Lung (tissue), 12 donors: Measurements from ENCODE around the gene CMTM2. TPM values are rescaled to one million over a fixed set of nuclear protein-coding genes. Genes with fewer than 3 reads are reported as not detected.
A peak's percentile ranks its signal among the peaks of the same experiment; 100 is the strongest.

Experiments
- ATAC-seq: fragments of 200-7000 bp; cut with Tn5 transposase; one replicate; pipeline ENCODE4 v1.9.1; 2020; ENCODE audit warnings: moderate number of reproducible peaks; ENCODE audit not compliant: insufficient read depth, low FRiP score
- DNase-seq, 3 donors: peaks; one replicate each; pipeline ENCODE4 v3.0.0-alpha.2; 2013 to 2017
- H3K27ac ChIP-seq, 2 donors: one replicate each; pipeline ENCODE4 v1.5.1; 2013; ENCODE audit warnings: mild to moderate bottlenecking in 2 of 2, moderate library complexity in 2 of 2, control low read depth in 1 of 2, inconsistent platforms in 1 of 2, low read depth in 1 of 2, low read length in 1 of 2
- H3K27me3 ChIP-seq, 3 donors: one replicate each; pipeline ENCODE4 v1.5.1; 2013; ENCODE audit warnings: low read length in 2 of 3; ENCODE audit not compliant: control insufficient read depth in 3 of 3, insufficient read depth in 3 of 3
- H3K36me3 ChIP-seq, 4 donors: one replicate each; pipeline ENCODE4 v1.5.1; 2013; ENCODE audit warnings: low read length in 4 of 4, mild to moderate bottlenecking in 1 of 4, moderate library complexity in 1 of 4; ENCODE audit not compliant: control insufficient read depth in 4 of 4, insufficient read depth in 4 of 4
- H3K4me1 ChIP-seq, 5 donors: one replicate each; pipeline ENCODE4 v1.5.1; 2013; ENCODE audit warnings: low read length in 5 of 5, mild to moderate bottlenecking in 2 of 5, moderate library complexity in 1 of 5; ENCODE audit not compliant: control insufficient read depth in 5 of 5, insufficient read depth in 5 of 5
- H3K4me3 ChIP-seq: one replicate; pipeline ENCODE4 v1.5.1; 2013; ENCODE audit warnings: mild to moderate bottlenecking, control low read depth, moderate library complexity
- H3K9ac ChIP-seq, 2 donors: one replicate each; pipeline ENCODE4 v1.5.1; 2013; ENCODE audit warnings: low read length in 2 of 2, control low read depth in 1 of 2; ENCODE audit not compliant: insufficient read depth in 1 of 2
- H3K9me3 ChIP-seq, 4 donors: one replicate each; pipeline ENCODE4 v1.5.1; 2013; ENCODE audit warnings: low read length in 3 of 4, mild to moderate bottlenecking in 1 of 4, moderate library complexity in 1 of 4; ENCODE audit not compliant: control insufficient read depth in 4 of 4, insufficient read depth in 3 of 4
- CTCF ChIP-seq: IDR thresholded peaks from 2 replicates; pipeline ENCODE4 v1.5.1; 2012; ENCODE audit warnings: mild to moderate bottlenecking; ENCODE audit errors: control extremely low read depth, extremely low read depth
- WGBS, 2 donors: extraction: QIAGEN DNeasy Blood & Tissue Kit; methylation state at CpG; one replicate each; pipeline ENCODE4 v1.1.7; 2013; 5-methylcytosine and 5-hydroxymethylcytosine counted together
- polyA plus RNA-seq, 2 donors: library from polyadenylated mRNA; stranded (reverse); fragments of 200-250 nt; gene quantifications; one replicate each; pipeline ENCODE4 v1.2.1, GENCODE V29; 2013
- total RNA-seq, 2 donors: library from RNA; depleted of rRNA in 1 of 2; stranded (reverse); fragments of >200 nt in 1 of 2; gene quantifications; one replicate each; pipeline ENCODE4 v1.2.1, GENCODE V29; 2014 to 2021
- donor health status: control.
- donor health status: control.
- donor health status: Bipolar disorder and iron deficiency.
- donor health status: healthy.
- donor health status: DM: yes; HTN: yes; CAD: no.

Gene CMTM2
- total and polyA plus RNA-seq, 4 donors = 2.0 to 14.1 (median 3.0) TPM

- peaks cover 0 to 3% (median 1%) of the 10 kb centered on the region in 4 donors for H3K36me3 ChIP-seq
- no peak for TF ChIP-seq CTCF
- H3K9me3 ChIP-seq = no peaks in the 10 kb centered on the region
- peaks cover 5 to 52% (median 15%) of the 10 kb centered on the region in 5 donors for H3K4me1 ChIP-seq
- DNase-seq = peak; percentile 40 to 55 (median 54)
- peak overlapping the region in 1 of 2 donors; percentile 98 for H3K27ac ChIP-seq
- H3K4me3 ChIP-seq = no peak overlapping the region
- no peak for ATAC-seq
- 20 to 26% methylated on average over 6 of the region's 6 CpGs for WGBS, 2 donors
- no peak overlapping the region for H3K9ac ChIP-seq
- H3K27me3 ChIP-seq = no peaks in the 10 kb centered on the region
Measured at GRCh38 chr16:66551348-66551759, 27.9 kb upstream of the CMTM2 start.

- no peak for ATAC-seq
- H3K9ac ChIP-seq = peak overlapping the region; percentile 41 to 95
- peaks cover 0 to 3% (median 1%) of the 10 kb centered on the region in 4 donors for H3K36me3 ChIP-seq
- peak overlapping the region; percentile 65 for H3K4me3 ChIP-seq
- WGBS, 2 donors = 33 to 46% methylated on average over 8 of the region's 8 CpGs
- peaks cover 5 to 52% (median 15%) of the 10 kb centered on the region in 5 donors for H3K4me1 ChIP-seq
- peak in 1 of 3 donors; percentile 16 for DNase-seq
- H3K27me3 ChIP-seq = no peaks in the 10 kb centered on the region
- H3K27ac ChIP-seq = peak overlapping the region; percentile 92 to 98
- H3K9me3 ChIP-seq = no peaks in the 10 kb centered on the region
- no peak for TF ChIP-seq CTCF
Measured at GRCh38 chr16:66551788-66552285, 27.4 kb upstream of the CMTM2 start.

GRCh38 chr16:66552286-66553177 lies 26.7 kb upstream of the CMTM2 start, which contains the start of gene CKLF:
CKLF (plus strand) TSS chr16:66552576; CDS start chr16:66552716, 140 bp downstream.
- H3K27ac ChIP-seq = peak within 1 kb of the TSS; percentile 92 to 98
- H3K36me3 ChIP-seq = peaks cover 0 to 2% (median 0%) of the 10 kb centered on the region in 4 donors
- H3K27me3 ChIP-seq = no peaks in the 10 kb centered on the region
- H3K4me1 ChIP-seq = peaks cover 5 to 52% (median 14%) of the 10 kb centered on the region in 5 donors
- 5% methylated on average over 63 of the region's 63 CpGs for WGBS, 2 donors
- DNase-seq = peak; percentile 94 to 95 (median 94)
- TF ChIP-seq CTCF = no peak
- peak; percentile 76 for ATAC-seq
- peak within 1 kb of the TSS; percentile 65 for H3K4me3 ChIP-seq
- H3K9me3 ChIP-seq = no peaks in the 10 kb centered on the region
- peak within 1 kb of the TSS; percentile 41 to 95 for H3K9ac ChIP-seq
